D721Med (cell line): ENCODE results near the gene PDCD4.
"Not testable (repeated sequence)": the region's sequence is repeated elsewhere in the genome, so short reads cannot be mapped to it uniquely, and the experiment has no call there.

Source experiments
- DNase-seq: peaks from one replicate; pipeline ENCODE4 v3.0.0; 2011; ENCODE audit warnings: low spot score; ENCODE audit not compliant: insufficient read length
- FAIRE-seq: peaks from 2 replicates; lab custom pipeline; 2011; peaks lifted over from hg19 to GRCh38; lab: Jason Lieb, UNC
- TF ChIP-seq, protein P1 (sequence below): IDR thresholded peaks from 2 replicates; pipeline ENCODE4 v1.5.1; 2012; ENCODE audit warnings: mild to moderate bottlenecking, control low read depth; ENCODE audit not compliant: insufficient read depth; ENCODE audit errors: missing control alignments

Gene PDCD4

DNA sequence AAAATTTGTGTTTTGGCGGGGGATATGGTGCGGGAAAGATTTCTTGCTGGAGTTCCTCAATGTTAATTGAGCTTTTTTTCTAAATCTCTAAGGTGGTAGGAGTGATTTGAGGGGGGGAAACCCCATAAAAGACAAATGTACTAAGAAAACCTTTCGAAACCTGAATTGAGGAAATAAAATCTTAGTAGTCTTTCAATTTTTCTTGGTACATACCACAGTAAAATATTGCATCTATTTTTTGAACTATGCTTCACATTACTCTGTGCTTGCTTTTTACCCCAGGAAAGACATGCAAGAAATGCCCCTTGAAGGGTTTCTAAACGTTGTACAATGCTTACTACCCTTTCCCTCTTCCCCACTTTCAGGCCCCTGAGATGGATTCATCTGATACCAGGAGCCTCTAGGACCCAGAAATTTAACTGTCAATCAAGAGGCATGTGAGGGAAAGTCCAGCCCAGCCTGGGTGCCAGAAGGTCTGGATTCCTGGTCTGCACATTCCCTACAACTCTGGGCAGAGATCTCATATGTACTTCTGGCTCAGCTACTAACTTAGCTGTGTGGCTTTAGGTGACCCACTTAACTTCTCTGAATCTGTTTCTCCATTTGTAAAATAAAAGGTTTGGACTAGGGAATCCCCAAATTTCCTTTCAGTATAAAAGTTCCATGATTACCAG is 5.8 kb upstream of the PDCD4 start:
- DNase-seq (no peak), FAIRE-seq (no peak)
- TF ChIP-seq, protein P1, sequence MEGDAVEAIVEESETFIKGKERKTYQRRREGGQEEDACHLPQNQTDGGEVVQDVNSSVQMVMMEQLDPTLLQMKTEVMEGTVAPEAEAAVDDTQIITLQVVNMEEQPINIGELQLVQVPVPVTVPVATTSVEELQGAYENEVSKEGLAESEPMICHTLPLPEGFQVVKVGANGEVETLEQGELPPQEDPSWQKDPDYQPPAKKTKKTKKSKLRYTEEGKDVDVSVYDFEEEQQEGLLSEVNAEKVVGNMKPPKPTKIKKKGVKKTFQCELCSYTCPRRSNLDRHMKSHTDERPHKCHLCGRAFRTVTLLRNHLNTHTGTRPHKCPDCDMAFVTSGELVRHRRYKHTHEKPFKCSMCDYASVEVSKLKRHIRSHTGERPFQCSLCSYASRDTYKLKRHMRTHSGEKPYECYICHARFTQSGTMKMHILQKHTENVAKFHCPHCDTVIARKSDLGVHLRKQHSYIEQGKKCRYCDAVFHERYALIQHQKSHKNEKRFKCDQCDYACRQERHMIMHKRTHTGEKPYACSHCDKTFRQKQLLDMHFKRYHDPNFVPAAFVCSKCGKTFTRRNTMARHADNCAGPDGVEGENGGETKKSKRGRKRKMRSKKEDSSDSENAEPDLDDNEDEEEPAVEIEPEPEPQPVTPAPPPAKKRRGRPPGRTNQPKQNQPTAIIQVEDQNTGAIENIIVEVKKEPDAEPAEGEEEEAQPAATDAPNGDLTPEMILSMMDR = no peak

DNA sequence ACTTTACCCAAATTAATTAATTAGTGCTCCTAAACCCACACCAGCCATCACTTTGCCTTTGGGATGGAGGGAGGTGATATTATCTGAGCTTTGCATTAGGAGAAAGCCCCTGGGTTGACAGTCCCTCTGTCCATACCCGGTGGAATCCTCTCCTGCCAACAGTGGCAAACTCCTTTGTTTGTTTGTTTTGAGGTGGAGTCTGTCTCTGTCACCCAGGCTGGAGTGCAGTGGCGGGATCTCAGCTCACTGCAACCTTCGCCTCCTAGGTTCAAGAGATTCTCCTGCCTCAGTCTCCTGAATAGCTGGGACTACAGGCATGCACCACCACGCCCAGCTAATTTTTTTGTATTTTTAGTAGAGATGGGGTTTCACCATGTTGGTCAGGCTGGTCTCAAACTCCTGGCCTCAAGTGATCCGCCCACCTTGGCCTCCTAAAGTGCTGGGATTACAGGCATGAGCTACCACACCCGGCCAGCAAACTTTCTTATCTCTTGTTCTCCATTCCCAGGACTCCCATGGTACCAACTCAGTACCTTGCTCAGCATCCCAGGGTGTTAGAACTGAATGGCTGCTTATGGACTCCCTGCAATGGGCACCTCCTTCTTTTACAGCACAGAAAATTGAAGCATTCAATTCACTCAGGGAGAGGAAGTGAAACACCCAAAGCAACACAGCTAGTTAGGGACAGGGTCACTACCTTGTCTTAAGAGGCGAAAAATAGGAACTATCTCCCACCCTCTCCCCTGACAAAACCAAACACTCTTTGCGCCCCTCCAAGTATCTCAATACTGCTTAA is 4.5 kb upstream of the PDCD4 start:
- not testable (repeated sequence) for FAIRE-seq, DNase-seq

DNA sequence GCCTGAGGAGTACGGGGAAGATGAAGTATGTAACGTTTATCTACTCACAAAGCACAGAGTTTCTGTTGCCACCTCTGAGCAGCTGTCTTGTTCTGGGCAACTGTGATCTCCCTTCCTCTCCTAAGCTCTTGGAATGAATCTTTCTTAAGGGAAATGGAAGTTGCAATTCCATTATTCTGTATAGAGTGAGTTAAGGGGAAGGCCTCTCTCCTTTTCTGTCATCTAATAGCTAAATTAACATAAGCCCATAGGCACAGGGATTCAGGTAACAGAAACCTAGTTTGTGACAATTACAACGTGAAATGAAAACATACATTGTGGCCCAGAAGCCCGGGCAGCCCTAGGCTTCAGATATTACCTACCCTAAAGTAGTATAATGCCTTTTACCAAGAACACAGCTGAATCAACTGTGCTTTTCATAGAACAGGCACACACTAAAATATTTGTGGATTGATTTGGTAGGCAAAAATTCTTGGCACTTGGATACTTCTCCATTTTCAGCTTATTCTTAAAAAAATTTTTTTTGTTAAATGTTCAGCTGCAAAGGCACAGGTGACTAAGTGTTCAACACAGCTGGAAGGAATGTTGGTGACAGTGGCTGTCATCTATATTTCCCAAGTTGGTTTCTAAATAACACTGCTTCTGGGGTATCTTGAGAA is 3.8 kb upstream of the PDCD4 start:
- DNase-seq (no peak), FAIRE-seq (no peak)
- TF ChIP-seq, protein P1 = no peak

GRCh38 chr10:110868981-110869380 is 2.7 kb upstream of the PDCD4 start:
- TF ChIP-seq, protein P1 = no peak
- DNase-seq (no peak), FAIRE-seq (no peak)

DNA sequence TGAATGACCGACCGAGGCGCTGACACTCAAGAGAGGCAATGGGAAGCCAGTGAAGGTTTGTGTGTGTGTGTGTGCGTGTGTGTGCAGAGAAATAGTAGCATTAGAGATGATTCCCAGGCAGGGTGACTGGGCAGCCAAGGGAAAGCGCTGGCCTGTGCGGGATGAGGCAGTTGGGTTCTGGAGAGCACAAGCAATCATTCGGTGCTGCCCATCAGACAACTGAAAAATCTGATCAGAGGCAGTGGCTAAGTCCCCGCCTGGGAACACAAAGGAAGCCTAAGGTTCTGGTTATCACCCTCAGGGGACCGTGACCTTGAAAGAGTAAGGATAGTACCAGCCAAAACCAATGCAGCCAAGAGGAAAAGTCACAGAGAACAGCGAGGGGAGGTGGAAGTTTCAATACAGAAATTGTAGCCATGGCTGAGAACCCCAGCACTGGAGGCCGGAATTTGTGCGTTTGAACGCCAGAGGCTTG is 868 bp upstream of the PDCD4 start:
- TF ChIP-seq, protein P1 = no peak
- DNase-seq = no peak
- no peak for FAIRE-seq

GRCh38 chr10:110872145-110872983 is 636 bp downstream of the PDCD4 start:
- no peak for DNase-seq
- no peak for FAIRE-seq

More at GRCh38 chr10:110872145-110872983, 636 bp downstream of the PDCD4 start:
- TF ChIP-seq, protein P1 = no peak
